Measurements from ENCODE around the gene LHPP.

LHPP gene

DNA sequence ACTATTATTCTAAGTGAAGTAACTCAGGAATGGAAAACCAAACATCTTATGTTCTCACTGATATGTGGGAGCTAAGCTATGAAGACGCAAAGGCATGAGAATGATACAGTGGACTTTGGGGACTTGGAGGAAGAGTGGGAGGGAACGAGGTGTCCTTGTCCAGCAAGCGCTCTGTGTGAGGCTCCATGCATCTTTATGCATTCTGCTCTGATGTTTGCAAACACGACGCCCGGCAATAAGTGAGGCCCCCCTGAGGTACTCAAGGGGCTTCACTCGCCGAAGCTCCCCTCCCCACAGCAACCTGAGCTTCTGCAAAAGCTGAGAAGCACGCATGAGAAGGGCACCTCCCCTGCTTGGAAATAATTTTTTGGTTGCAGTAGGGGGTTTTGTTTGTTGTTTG is 103.3 kb downstream of the LHPP start:
- H3K9me3 ChIP-seq (ENCODE audit: control insufficient read depth, low read length), result no peaks in the 10 kb centered on the region
- no peak overlapping the region for H2BK12ac ChIP-seq (ENCODE audit: low read length in 2 of 2)
- no peak overlapping the region for H3K27ac ChIP-seq (ENCODE audit: low read length, poor library complexity, severe bottlenecking)
- no peak overlapping the region for H2BK5ac ChIP-seq (ENCODE audit: low read depth, low read length, poor library complexity, severe bottlenecking)
- H3K27me3 ChIP-seq (ENCODE audit: control insufficient read depth in 1 of 2, insufficient read depth in 1 of 2, low read length in 2 of 2), result peaks cover 12 to 43% of the 10 kb centered on the region in 2 experiments
- no peak overlapping the region for H3K18ac ChIP-seq (ENCODE audit: low read depth in 1 of 2, low read length in 2 of 2)
- no peak overlapping the region for H3K4me2 ChIP-seq (ENCODE audit: low read length, poor library complexity, severe bottlenecking)
- H3K36me3 ChIP-seq (ENCODE audit: control insufficient read depth in 1 of 2, insufficient read depth in 2 of 2, low read depth in 1 of 2, low read length in 2 of 2), result no peaks in the 10 kb centered on the region
- DNase-seq, result no peak
- H3K4ac ChIP-seq (ENCODE audit: low read depth in 1 of 2, low read length in 2 of 2), result no peak overlapping the region
- no peaks in the 10 kb centered on the region for H3K79me1 ChIP-seq (replicated peaks; ENCODE audit: low read length, poor library complexity, severe bottlenecking)
- H3K14ac ChIP-seq (ENCODE audit: low read length in 2 of 2), result no peak overlapping the region
- no peak overlapping the region for H2AFZ ChIP-seq (ENCODE audit: low read depth, low read length)
- peaks cover 6% of the 10 kb centered on the region for H3K4me1 ChIP-seq (ENCODE audit: control insufficient read depth, insufficient read depth, low read depth, low read length)
- WGBS, result 96% methylated on average over 9 of the region's 9 CpGs
- H2BK15ac ChIP-seq (ENCODE audit: low read depth, poor library complexity, severe bottlenecking), result no peak overlapping the region
- H3K23ac ChIP-seq (ENCODE audit: low read length in 2 of 2), result no peak overlapping the region
- H4K91ac ChIP-seq (ENCODE audit: low read length), result no peak overlapping the region
- no peak overlapping the region for H2AK5ac ChIP-seq (ENCODE audit: low read length, severe bottlenecking)
- no peak overlapping the region for H3K9ac ChIP-seq (ENCODE audit: low read length)
- no peak overlapping the region for H2BK120ac ChIP-seq (ENCODE audit: low read depth, low read length)
- no peak overlapping the region for H3K4me3 ChIP-seq (ENCODE audit: insufficient read depth in 1 of 2, low read depth in 1 of 2, low read length in 2 of 2)
- H4K8ac ChIP-seq (ENCODE audit: low read length), result no peak overlapping the region

DNA sequence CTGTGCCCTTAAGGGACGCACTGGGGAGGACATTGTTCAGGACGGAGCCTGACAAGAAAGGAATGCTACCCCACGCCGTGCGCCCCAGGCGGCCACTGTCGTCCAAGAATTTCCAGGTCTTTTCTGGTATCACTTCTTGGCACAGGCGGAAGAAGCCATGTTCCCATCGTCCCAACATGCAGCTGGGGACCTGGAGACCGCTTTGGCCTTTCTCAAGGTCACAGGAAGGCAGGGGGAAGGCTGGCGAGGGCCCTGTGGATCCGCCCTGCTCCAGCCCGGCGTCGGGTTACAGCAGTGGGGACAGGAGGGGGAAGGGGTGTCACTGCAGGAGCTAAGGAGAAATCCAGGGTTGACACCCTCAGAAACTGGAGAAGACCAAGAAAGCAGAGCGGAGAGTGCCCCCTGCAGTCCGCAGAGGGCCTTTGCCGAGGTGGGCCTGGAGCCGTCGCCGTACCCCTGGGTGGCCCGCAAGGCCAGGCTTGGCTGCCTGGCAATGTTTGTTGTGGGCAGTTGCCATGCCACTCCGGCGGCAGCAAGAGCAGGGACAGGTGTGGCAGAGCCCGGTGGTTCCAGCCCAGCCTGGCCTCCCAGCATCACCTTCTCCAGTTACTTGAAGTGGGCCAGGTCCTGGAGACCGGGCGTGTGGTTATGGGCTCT is 104.1 kb downstream of the LHPP start:
- Histone ChIP-seq H3K23ac (ENCODE audit: low read length in 2 of 2) (no peak overlapping the region), H3K18ac (ENCODE audit: low read depth in 1 of 2, low read length in 2 of 2) (no peak overlapping the region), H3K27me3 (ENCODE audit: control insufficient read depth in 1 of 2, insufficient read depth in 1 of 2, low read length in 2 of 2) (peaks cover 16 to 40% of the 10 kb centered on the region in 2 experiments), H2BK15ac (ENCODE audit: low read depth, poor library complexity, severe bottlenecking) (no peak overlapping the region), H3K4me1 (ENCODE audit: control insufficient read depth, insufficient read depth, low read depth, low read length) (peaks cover 3% of the 10 kb centered on the region), H2BK12ac (ENCODE audit: low read length in 2 of 2) (no peak overlapping the region), H3K9me3 (ENCODE audit: control insufficient read depth, low read length) (no peaks in the 10 kb centered on the region), H3K4ac (ENCODE audit: low read depth in 1 of 2, low read length in 2 of 2) (no peak overlapping the region), H3K79me1 (replicated peaks; ENCODE audit: low read length, poor library complexity, severe bottlenecking) (no peaks in the 10 kb centered on the region), H3K14ac (ENCODE audit: low read length in 2 of 2) (no peak overlapping the region), H2BK5ac (ENCODE audit: low read depth, low read length, poor library complexity, severe bottlenecking) (no peak overlapping the region), H4K8ac (ENCODE audit: low read length) (peak overlapping the region; percentile 14), H3K27ac (ENCODE audit: low read length, poor library complexity, severe bottlenecking) (no peak overlapping the region), H3K9ac (ENCODE audit: low read length) (no peak overlapping the region), H3K36me3 (ENCODE audit: control insufficient read depth in 1 of 2, insufficient read depth in 2 of 2, low read depth in 1 of 2, low read length in 2 of 2) (no peaks in the 10 kb centered on the region), H3K4me3 (ENCODE audit: insufficient read depth in 1 of 2, low read depth in 1 of 2, low read length in 2 of 2) (no peak overlapping the region), H4K91ac (ENCODE audit: low read length) (peak overlapping the region; percentile 43), H2AK5ac (ENCODE audit: low read length, severe bottlenecking) (no peak overlapping the region), H2AFZ (ENCODE audit: low read depth, low read length) (no peak overlapping the region), H2BK120ac (ENCODE audit: low read depth, low read length) (no peak overlapping the region), H3K4me2 (ENCODE audit: low read length, poor library complexity, severe bottlenecking) (no peak overlapping the region)
- no peak for DNase-seq
- 52% methylated on average over 27 of the region's 27 CpGs for WGBS

DNA sequence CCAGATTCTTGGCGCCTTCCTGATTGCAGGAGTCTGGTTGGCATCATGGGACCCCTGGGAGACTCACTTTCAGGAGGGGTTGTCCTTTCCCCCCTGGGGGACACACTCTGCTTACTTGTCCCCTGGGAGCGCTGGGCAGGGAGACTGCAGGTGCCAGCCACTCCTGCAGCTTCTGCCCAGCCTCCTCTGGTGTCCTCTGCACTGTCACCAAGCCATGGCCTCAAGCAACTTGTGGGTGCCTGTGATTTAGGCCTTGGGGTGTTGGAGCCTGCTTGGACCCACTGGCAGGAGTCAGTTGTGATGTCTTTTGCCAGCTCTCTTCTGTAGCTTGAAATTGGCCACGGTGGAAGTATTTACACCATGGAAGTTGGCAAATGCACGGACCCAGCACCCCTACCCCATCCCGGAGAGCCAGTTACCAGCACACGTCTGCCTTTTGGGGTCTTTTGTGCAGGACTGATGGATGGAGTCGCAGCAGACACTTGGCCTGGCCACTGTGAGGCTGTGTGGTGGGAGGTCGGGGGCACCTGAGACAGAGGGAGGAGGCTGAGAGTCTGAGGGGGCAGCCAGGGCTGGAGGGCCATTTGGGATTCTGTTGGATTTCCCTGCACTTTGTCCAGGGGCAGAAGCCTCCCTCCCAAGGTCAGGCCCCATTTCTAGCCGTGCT is 104.7 kb downstream of the LHPP start:
- Histone ChIP-seq H2AK5ac (ENCODE audit: low read length, severe bottlenecking) (no peak overlapping the region), H2BK12ac (ENCODE audit: low read length in 2 of 2) (no peak overlapping the region), H3K4ac (ENCODE audit: low read depth in 1 of 2, low read length in 2 of 2) (no peak overlapping the region), H3K9ac (ENCODE audit: low read length) (no peak overlapping the region), H2BK120ac (ENCODE audit: low read depth, low read length) (no peak overlapping the region), H4K91ac (ENCODE audit: low read length) (no peak overlapping the region), H3K4me1 (ENCODE audit: control insufficient read depth, insufficient read depth, low read depth, low read length) (peaks cover 3% of the 10 kb centered on the region), H3K23ac (ENCODE audit: low read length in 2 of 2) (no peak overlapping the region), H3K4me3 (ENCODE audit: insufficient read depth in 1 of 2, low read depth in 1 of 2, low read length in 2 of 2) (no peak overlapping the region), H3K27ac (ENCODE audit: low read length, poor library complexity, severe bottlenecking) (no peak overlapping the region), H2AFZ (ENCODE audit: low read depth, low read length) (no peak overlapping the region), H3K4me2 (ENCODE audit: low read length, poor library complexity, severe bottlenecking) (no peak overlapping the region), H3K9me3 (ENCODE audit: control insufficient read depth, low read length) (no peaks in the 10 kb centered on the region), H3K79me1 (replicated peaks; ENCODE audit: low read length, poor library complexity, severe bottlenecking) (no peaks in the 10 kb centered on the region), H4K8ac (ENCODE audit: low read length) (no peak overlapping the region), H3K36me3 (ENCODE audit: control insufficient read depth in 1 of 2, insufficient read depth in 2 of 2, low read depth in 1 of 2, low read length in 2 of 2) (no peaks in the 10 kb centered on the region), H3K27me3 (ENCODE audit: control insufficient read depth in 1 of 2, insufficient read depth in 1 of 2, low read length in 2 of 2) (peaks cover 16 to 36% of the 10 kb centered on the region in 2 experiments), H3K14ac (ENCODE audit: low read length in 2 of 2) (no peak overlapping the region), H2BK5ac (ENCODE audit: low read depth, low read length, poor library complexity, severe bottlenecking) (no peak overlapping the region), H3K18ac (ENCODE audit: low read depth in 1 of 2, low read length in 2 of 2) (no peak overlapping the region), H2BK15ac (ENCODE audit: low read depth, poor library complexity, severe bottlenecking) (no peak overlapping the region)
- DNase-seq, result no peak
- WGBS, result 93% methylated on average over 9 of the region's 9 CpGs

DNA sequence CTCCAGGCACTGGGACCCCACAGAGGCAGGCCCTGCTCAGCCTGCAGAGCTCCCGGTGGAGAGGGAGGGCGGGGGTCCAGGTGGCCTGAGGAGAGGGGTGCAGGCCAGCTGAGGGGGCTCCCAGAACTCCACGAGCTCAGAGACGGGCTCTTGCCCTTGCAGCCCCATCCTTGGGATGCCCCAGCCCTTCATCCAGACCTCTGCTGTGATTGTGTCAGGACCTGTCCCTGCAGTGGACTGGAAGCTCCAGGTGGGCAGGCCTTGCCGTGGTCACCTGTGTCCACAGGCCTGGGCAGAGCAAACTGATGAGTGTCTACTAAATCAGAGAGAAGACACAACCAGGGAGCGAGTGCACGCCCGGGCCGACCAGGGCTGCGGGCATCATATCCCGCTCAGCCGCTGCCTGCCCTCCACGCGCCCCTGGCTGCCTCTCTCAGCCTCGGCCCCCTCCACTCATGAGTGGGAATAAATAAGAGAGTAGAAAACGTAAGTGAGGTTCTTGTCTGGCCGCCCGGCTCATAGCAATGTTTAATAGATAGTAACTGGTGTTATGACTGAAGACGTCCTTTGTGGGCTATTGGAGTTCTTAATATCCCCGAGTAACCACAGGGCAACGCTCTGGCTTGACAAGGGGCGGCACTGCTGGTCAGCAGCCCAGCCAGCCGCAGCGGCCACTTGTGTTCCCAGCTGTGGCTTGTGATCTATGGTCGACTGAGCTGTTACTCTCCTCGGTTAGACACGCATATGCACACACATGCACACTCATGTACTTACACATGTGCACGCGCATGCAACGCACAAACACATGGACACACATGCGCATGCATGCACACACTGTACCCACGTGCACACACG is 105.6 kb downstream of the LHPP start:
- Histone ChIP-seq H3K79me1 (replicated peaks; ENCODE audit: low read length, poor library complexity, severe bottlenecking) (no peaks in the 10 kb centered on the region), H3K23ac (ENCODE audit: low read length in 2 of 2) (no peak overlapping the region), H2BK15ac (ENCODE audit: low read depth, poor library complexity, severe bottlenecking) (no peak overlapping the region), H2AFZ (ENCODE audit: low read depth, low read length) (no peak overlapping the region), H3K4me1 (ENCODE audit: control insufficient read depth, insufficient read depth, low read depth, low read length) (peaks cover 3% of the 10 kb centered on the region), H3K4me3 (ENCODE audit: insufficient read depth in 1 of 2, low read depth in 1 of 2, low read length in 2 of 2) (no peak overlapping the region), H3K9ac (ENCODE audit: low read length) (no peak overlapping the region), H3K18ac (ENCODE audit: low read depth in 1 of 2, low read length in 2 of 2) (no peak overlapping the region), H3K9me3 (ENCODE audit: control insufficient read depth, low read length) (no peaks in the 10 kb centered on the region), H2BK120ac (ENCODE audit: low read depth, low read length) (no peak overlapping the region), H3K27me3 (ENCODE audit: control insufficient read depth in 1 of 2, insufficient read depth in 1 of 2, low read length in 2 of 2) (peaks cover 16 to 40% of the 10 kb centered on the region in 2 experiments), H2BK5ac (ENCODE audit: low read depth, low read length, poor library complexity, severe bottlenecking) (no peak overlapping the region), H3K4ac (ENCODE audit: low read depth in 1 of 2, low read length in 2 of 2) (no peak overlapping the region), H3K14ac (ENCODE audit: low read length in 2 of 2) (no peak overlapping the region), H3K27ac (ENCODE audit: low read length, poor library complexity, severe bottlenecking) (no peak overlapping the region), H2AK5ac (ENCODE audit: low read length, severe bottlenecking) (no peak overlapping the region), H4K91ac (ENCODE audit: low read length) (no peak overlapping the region), H3K36me3 (ENCODE audit: control insufficient read depth in 1 of 2, insufficient read depth in 2 of 2, low read depth in 1 of 2, low read length in 2 of 2) (no peaks in the 10 kb centered on the region), H4K8ac (ENCODE audit: low read length) (no peak overlapping the region), H3K4me2 (ENCODE audit: low read length, poor library complexity, severe bottlenecking) (no peak overlapping the region), H2BK12ac (ENCODE audit: low read length in 2 of 2) (no peak overlapping the region)
- DNase-seq, result no peak
- 90% methylated on average over 33 of the region's 33 CpGs for WGBS
